Colonic mucosa (tissue), 4 donors: Measurements from ENCODE around the gene AUTS2. TPM values are rescaled to one million over a fixed set of nuclear protein-coding genes. Genes with fewer than 3 reads are reported as not detected.

Source experiments
- DNase-seq: peaks from one replicate; pipeline ENCODE4 v3.0.0-alpha.2; 2020
- H3K27ac ChIP-seq: fragments of 200-600 bp; one replicate; pipeline ENCODE4 v1.8.0; 2021
- H3K27me3 ChIP-seq: fragments of 200-600 bp; one replicate; pipeline ENCODE4 v1.8.0; 2021
- H3K36me3 ChIP-seq: fragments of 200-600 bp; one replicate; pipeline ENCODE4 v1.8.0; 2021
- H3K4me1 ChIP-seq: fragments of 200-600 bp; one replicate; pipeline ENCODE4 v1.8.0; 2021; ENCODE audit warnings: mild to moderate bottlenecking
- H3K4me3 ChIP-seq: fragments of 200-600 bp; one replicate; pipeline ENCODE4 v1.8.0; 2021
- H3K9ac ChIP-seq, 2 donors: one replicate each; pipeline ENCODE4 v1.7.0; 2013; ENCODE audit warnings: control low read depth in 2 of 2, low read depth in 2 of 2, low read length in 2 of 2
- H3K9me3 ChIP-seq: fragments of 200-600 bp; one replicate; pipeline ENCODE4 v1.8.0; 2021
- intact Hi-C: fragments of 100-400 bp; cut with DNase I; formaldehyde crosslinking; loops from one replicate; pipeline ENCODE4 v1.14.1; 2022
- total RNA-seq, 2 donors: library from RNA; stranded (reverse); fragmentation: NEBNext Ultra II Directional in 1 of 2; extraction: Animal tissue kit (Norgen Biotek cat#: 25700) in 1 of 2; gene quantifications; one replicate each; pipeline ENCODE4 v1.2.1, GENCODE V29; 2021
- TF ChIP-seq, protein P1 (sequence below): fragments of 200-600 bp; IDR thresholded peaks from one replicate; pipeline ENCODE4 v1.8.0; 2022; ENCODE audit warnings: antibody characterized with exemption, mild to moderate bottlenecking
- donor health status: healthy.
- donor health status: DM: no; HTN: no; CAD: no.
- donor health status: DM: no; HTN: no; CAD: no.

AUTS2 gene
- total RNA-seq, 2 donors from 2014 or later = 39.8 to 42.3 TPM

DNA sequence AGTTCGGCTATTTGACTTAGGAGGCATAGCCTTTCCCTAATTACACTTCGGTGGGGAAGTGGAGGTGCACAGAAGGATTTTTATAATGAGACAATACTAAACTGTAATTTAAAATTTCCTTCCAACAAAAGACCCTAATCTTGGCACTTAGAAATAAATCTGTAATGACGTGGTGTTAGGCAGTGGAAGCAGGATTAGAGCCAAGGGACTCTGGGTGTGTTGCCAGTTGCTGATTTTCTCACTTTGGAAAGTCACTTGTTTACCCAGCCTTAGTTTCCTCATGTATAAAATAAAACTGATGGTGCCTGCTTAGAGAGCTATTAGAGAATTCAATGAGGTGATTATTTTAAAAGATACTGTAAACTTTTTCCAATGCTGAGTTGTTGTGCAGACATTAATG lies 287.2 kb downstream of the AUTS2 start:
- DNase-seq = no peak
- H3K4me3 ChIP-seq = no peak overlapping the region
- TF ChIP-seq, protein P1, sequence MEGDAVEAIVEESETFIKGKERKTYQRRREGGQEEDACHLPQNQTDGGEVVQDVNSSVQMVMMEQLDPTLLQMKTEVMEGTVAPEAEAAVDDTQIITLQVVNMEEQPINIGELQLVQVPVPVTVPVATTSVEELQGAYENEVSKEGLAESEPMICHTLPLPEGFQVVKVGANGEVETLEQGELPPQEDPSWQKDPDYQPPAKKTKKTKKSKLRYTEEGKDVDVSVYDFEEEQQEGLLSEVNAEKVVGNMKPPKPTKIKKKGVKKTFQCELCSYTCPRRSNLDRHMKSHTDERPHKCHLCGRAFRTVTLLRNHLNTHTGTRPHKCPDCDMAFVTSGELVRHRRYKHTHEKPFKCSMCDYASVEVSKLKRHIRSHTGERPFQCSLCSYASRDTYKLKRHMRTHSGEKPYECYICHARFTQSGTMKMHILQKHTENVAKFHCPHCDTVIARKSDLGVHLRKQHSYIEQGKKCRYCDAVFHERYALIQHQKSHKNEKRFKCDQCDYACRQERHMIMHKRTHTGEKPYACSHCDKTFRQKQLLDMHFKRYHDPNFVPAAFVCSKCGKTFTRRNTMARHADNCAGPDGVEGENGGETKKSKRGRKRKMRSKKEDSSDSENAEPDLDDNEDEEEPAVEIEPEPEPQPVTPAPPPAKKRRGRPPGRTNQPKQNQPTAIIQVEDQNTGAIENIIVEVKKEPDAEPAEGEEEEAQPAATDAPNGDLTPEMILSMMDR = no peak
- no peaks in the 10 kb centered on the region for H3K4me1 ChIP-seq
- H3K9me3 ChIP-seq = no peaks in the 10 kb centered on the region
- H3K36me3 ChIP-seq = no peaks in the 10 kb centered on the region
- no peak overlapping the region for H3K9ac ChIP-seq
- intact Hi-C loops = no loop called here
- no peak overlapping the region for H3K27ac ChIP-seq
- H3K27me3 ChIP-seq = no peaks in the 10 kb centered on the region

DNA sequence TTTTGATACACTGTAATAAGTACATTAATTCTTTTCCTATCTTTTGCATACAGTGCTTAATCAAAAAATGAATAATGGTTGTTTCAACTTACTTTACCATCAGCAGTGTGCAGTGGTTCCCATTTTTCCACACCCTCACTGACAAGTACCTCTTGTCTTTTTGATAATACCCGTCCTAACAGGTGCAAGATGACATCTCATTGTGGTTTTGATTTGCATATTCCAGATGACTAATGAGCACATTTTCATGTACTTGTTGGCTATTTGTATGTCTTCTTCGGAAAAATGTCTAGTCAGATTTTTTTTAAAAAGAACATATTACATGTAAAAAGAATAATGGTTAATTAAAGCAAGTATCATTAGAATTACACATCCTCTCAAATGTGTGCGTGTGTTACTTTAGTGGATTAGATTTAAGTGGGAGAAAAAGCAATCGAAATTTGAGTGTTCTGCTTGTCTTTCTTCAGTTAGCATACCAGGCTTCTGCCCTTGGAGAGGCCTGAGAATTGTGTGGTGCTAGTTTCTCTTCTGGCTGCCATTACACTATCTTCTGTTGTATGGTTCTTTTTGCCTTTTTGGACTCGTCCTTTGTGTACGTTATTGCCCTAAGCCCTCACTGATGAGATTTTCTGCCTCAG lies 291.2 kb downstream of the AUTS2 start:
- Histone ChIP-seq H3K4me1 (no peaks in the 10 kb centered on the region), H3K36me3 (no peaks in the 10 kb centered on the region), H3K27me3 (no peaks in the 10 kb centered on the region), H3K4me3 (no peak overlapping the region), H3K27ac (no peak overlapping the region), H3K9ac (no peak overlapping the region), H3K9me3 (no peaks in the 10 kb centered on the region)
- DNase-seq = no peak
- TF ChIP-seq, protein P1 = no peak
- intact Hi-C loops = no loop called here

DNA sequence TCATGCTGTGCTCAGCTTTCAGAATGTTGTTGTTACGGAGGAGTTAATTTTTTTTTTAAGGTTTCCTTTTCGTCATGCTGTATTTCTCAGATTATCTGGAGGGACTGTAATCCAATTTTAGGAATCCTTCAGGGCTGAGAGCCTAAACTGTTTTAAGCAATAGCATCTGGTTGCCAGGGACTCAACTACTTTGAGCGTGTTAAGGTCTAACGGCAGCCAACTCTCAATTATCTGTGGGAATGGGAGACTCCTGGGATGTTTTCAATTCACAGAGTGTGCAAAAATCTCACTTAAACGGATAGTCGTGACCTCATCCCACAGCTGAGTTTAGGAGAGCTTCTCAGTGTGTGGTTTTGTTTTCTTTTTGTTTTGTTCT lies 291.7 kb downstream of the AUTS2 start:
- intact Hi-C loops = no loop called here
- H3K9me3 ChIP-seq = no peaks in the 10 kb centered on the region
- H3K4me3 ChIP-seq = no peak overlapping the region
- no peaks in the 10 kb centered on the region for H3K27me3 ChIP-seq
- no peak overlapping the region for H3K27ac ChIP-seq
- H3K36me3 ChIP-seq = no peaks in the 10 kb centered on the region
- no peak for DNase-seq
- H3K4me1 ChIP-seq = no peaks in the 10 kb centered on the region
- no peak overlapping the region for H3K9ac ChIP-seq
- TF ChIP-seq, protein P1 = no peak

DNA sequence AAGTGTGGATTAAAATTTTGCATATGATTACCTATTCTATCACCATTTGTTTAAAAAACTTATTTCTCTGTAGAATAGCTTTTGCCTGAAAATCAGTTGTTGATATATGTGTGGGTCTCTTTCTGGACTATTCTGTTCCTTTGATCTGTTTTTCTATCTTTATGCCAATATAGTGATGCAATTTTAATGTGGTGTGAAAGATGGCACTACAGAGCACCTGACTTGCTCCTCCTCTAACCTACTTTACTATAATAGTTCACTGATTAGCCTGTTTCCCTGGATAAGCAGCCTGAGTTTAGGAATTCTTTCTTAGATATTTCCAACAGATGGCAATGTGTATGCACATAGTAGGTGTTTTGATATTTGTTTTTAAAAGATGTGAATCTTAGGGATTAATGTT lies 294.5 kb downstream of the AUTS2 start:
- Histone ChIP-seq H3K4me1 (no peaks in the 10 kb centered on the region), H3K9me3 (no peaks in the 10 kb centered on the region), H3K36me3 (no peaks in the 10 kb centered on the region), H3K27ac (no peak overlapping the region), H3K4me3 (no peak overlapping the region), H3K27me3 (no peaks in the 10 kb centered on the region), H3K9ac (no peak overlapping the region)
- DNase-seq = no peak
- TF ChIP-seq, protein P1 = no peak
- intact Hi-C loops = no loop called here

DNA sequence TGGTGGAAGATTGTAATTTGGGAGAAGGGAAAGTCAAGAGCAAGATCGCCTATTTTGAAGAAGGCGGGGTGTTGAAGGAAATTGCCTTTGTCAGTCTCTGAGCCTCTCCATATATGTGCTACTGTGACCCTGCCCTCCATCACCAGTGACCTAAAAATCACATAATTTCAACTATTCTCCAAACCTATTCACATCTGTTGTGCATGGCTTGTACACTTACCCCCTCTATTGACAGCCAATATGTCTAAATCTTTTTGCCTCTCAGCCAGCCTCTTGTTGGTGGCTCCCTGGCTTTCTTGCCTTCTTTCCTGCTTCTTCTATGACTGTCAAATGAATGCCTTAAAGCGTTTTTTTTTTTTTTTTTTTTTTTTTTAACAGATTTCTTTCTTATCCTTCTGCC lies 295.6 kb downstream of the AUTS2 start:
- Histone ChIP-seq H3K4me1 (no peaks in the 10 kb centered on the region), H3K9ac (no peak overlapping the region), H3K9me3 (no peaks in the 10 kb centered on the region), H3K4me3 (no peak overlapping the region), H3K27ac (no peak overlapping the region), H3K27me3 (no peaks in the 10 kb centered on the region), H3K36me3 (no peaks in the 10 kb centered on the region)
- intact Hi-C loops = no loop called here
- TF ChIP-seq, protein P1 = no peak
- DNase-seq = no peak
